Smooth muscle cell (in vitro differentiated cells): ENCODE results near the gene DYNC1H1. TPM values are rescaled to one million over a fixed set of nuclear protein-coding genes. Genes with fewer than 3 reads are reported as not detected.

Experiments
- DNase-seq: peaks from one replicate; lab custom pipeline; 2025; ENCODE audit not compliant: unreplicated experiment; lab: John Stamatoyannopoulos, UW
- H2AFZ ChIP-seq: fragments of 200-600 bp; sonication (generic); 2 replicates; pipeline ENCODE4 v1.6.0; 2016; ENCODE audit warnings: antibody characterized with exemption, low read depth, mild to moderate bottlenecking
- H3F3A ChIP-seq: fragments of 200-600 bp; sonication (generic); 2 replicates; pipeline ENCODE4 v1.6.0; 2017; ENCODE audit warnings: antibody characterized with exemption, low read depth
- H3K27ac ChIP-seq: fragments of 200-600 bp; sonication (generic); 2 replicates; pipeline ENCODE4 v1.5.1; 2016; ENCODE audit warnings: low read depth, mild to moderate bottlenecking
- H3K27me3 ChIP-seq: fragments of 200-600 bp; sonication (generic); 2 replicates; pipeline ENCODE4 v1.6.1; 2016; ENCODE audit warnings: low read depth, mild to moderate bottlenecking
- H3K36me3 ChIP-seq: fragments of 200-600 bp; sonication (generic); 2 replicates; pipeline ENCODE4 v1.5.1; 2016; ENCODE audit warnings: low read depth
- H3K4me1 ChIP-seq: fragments of 200-600 bp; sonication (generic); 2 replicates; pipeline ENCODE4 v1.5.1; 2016; ENCODE audit warnings: low read depth
- H3K4me2 ChIP-seq: fragments of 200-600 bp; sonication (generic); 2 replicates; pipeline ENCODE4 v1.6.0; 2016; ENCODE audit warnings: mild to moderate bottlenecking
- H3K4me3 ChIP-seq: fragments of 200-600 bp; sonication (generic); 2 replicates; pipeline ENCODE4 v1.5.1; 2016; ENCODE audit warnings: mild to moderate bottlenecking
- H3K79me2 ChIP-seq: fragments of 200-600 bp; sonication (generic); 2 replicates; pipeline ENCODE4 v1.6.0; 2016; ENCODE audit warnings: low read depth, mild to moderate bottlenecking
- H3K9ac ChIP-seq: fragments of 200-600 bp; sonication (generic); 2 replicates; pipeline ENCODE4 v1.6.0; 2016; ENCODE audit warnings: low read depth
- H3K9me3 ChIP-seq: fragments of 200-600 bp; sonication (generic); replicated peaks from 2 replicates; pipeline ENCODE4 v1.5.1; 2016; ENCODE audit warnings: low read depth
- H4K20me1 ChIP-seq: fragments of 200-600 bp; sonication (generic); 2 replicates; pipeline ENCODE4 v1.6.0; 2016; ENCODE audit warnings: low read depth
- WGBS: methylation state at CpG from one replicate; pipeline ENCODE4 v1.1.7; 2016; ENCODE audit warnings: low lambda C conversion rate; 5-methylcytosine and 5-hydroxymethylcytosine counted together
- polyA plus RNA-seq: library from polyadenylated mRNA; unstranded; fragments of >200 nt; fragmentation: Nextera tagmentation; extraction: Ambion mirVana; gene quantifications from 2 replicates; pipeline ENCODE4 v1.2.1, GENCODE V29; 2016
- total RNA-seq: library from RNA; depleted of rRNA; stranded (reverse); fragments of >200 nt; gene quantifications from 2 replicates; pipeline ENCODE4 v1.2.3, GENCODE V29; 2014
- TF ChIP-seq, protein P1 (sequence below): fragments of 200-600 bp; sonication (generic); IDR thresholded peaks from 2 replicates; pipeline ENCODE4 v1.5.1; 2017; ENCODE audit warnings: borderline replicate concordance, mild to moderate bottlenecking, antibody characterized with exemption; ENCODE audit not compliant: insufficient read depth, poor library complexity, severe bottlenecking

DYNC1H1 gene
- total and polyA plus RNA-seq, 2 experiments from 2014 or later: 137 to 399 TPM

DNA sequence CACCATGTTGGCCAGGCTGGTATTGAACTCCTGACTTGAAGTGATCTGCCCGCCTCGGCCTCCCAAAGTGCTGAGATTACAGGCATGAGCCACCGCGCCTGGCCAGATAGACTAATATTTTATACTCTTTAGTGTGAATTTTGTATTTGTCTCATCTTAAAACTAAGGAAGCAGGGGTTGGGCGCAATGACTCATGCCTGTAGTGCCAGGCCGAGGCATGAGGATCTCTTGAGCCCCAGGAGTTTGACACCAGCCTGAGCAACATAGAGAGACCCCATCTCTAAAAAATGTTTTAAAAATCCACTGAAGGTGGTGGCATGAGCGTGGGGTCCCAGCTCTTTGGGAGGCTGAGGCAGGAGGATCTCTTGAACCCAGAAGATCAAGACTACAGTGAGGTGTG is 9.0 kb downstream of the DYNC1H1 start:
- peaks cover 5% of the 10 kb centered on the region for H3F3A ChIP-seq
- peaks cover 11% of the 10 kb centered on the region for H3K36me3 ChIP-seq
- TF ChIP-seq, protein P1, sequence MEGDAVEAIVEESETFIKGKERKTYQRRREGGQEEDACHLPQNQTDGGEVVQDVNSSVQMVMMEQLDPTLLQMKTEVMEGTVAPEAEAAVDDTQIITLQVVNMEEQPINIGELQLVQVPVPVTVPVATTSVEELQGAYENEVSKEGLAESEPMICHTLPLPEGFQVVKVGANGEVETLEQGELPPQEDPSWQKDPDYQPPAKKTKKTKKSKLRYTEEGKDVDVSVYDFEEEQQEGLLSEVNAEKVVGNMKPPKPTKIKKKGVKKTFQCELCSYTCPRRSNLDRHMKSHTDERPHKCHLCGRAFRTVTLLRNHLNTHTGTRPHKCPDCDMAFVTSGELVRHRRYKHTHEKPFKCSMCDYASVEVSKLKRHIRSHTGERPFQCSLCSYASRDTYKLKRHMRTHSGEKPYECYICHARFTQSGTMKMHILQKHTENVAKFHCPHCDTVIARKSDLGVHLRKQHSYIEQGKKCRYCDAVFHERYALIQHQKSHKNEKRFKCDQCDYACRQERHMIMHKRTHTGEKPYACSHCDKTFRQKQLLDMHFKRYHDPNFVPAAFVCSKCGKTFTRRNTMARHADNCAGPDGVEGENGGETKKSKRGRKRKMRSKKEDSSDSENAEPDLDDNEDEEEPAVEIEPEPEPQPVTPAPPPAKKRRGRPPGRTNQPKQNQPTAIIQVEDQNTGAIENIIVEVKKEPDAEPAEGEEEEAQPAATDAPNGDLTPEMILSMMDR: no peak
- no peaks in the 10 kb centered on the region for H3K27me3 ChIP-seq
- no peak overlapping the region for H2AFZ ChIP-seq
- H3K79me2 ChIP-seq: peaks cover 98% of the 10 kb centered on the region
- no peak overlapping the region for H3K4me3 ChIP-seq
- H3K9ac ChIP-seq: peak overlapping the region; percentile 88
- no peak for DNase-seq
- peak overlapping the region; percentile 96 for H3K27ac ChIP-seq
- no peaks in the 10 kb centered on the region for H3K4me1 ChIP-seq
- H3K9me3 ChIP-seq: no peaks in the 10 kb centered on the region
- H4K20me1 ChIP-seq: peaks cover 98% of the 10 kb centered on the region
- WGBS: 94% methylated on average over 7 of the region's 7 CpGs
- no peak overlapping the region for H3K4me2 ChIP-seq

DNA sequence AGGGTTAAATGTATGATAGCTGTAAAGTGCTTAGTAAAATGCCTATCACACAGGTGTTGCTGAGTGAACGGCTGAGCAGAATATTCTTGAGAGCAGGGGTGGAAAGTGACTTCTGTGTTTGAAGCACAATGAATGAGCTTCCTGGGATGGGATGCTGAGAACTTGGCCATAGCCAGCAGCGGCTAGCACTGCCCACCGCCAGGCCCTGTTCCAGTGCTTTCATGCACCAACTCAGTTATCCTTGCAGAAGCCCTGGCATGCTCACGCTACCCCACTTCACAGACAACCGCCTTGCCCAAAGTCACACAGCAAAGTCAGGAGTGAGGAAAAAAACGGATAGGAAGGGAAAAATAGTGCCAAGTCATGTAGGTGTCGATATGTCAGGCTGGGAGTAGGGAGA is 10.9 kb downstream of the DYNC1H1 start:
- 96% methylated on average over 7 of the region's 7 CpGs for WGBS
- Histone ChIP-seq H4K20me1 (peaks cover 96% of the 10 kb centered on the region), H3K9me3 (no peaks in the 10 kb centered on the region), H3K36me3 (peaks cover 18% of the 10 kb centered on the region), H3K79me2 (peaks cover 86% of the 10 kb centered on the region), H3K9ac (no peak overlapping the region), H3K27ac (peak overlapping the region; percentile 96), H3K4me3 (no peak overlapping the region), H3K27me3 (no peaks in the 10 kb centered on the region), H3F3A (peaks cover 11% of the 10 kb centered on the region), H3K4me2 (no peak overlapping the region), H2AFZ (no peak overlapping the region), H3K4me1 (no peaks in the 10 kb centered on the region)
- TF ChIP-seq, protein P1: no peak
- no peak for DNase-seq

DNA sequence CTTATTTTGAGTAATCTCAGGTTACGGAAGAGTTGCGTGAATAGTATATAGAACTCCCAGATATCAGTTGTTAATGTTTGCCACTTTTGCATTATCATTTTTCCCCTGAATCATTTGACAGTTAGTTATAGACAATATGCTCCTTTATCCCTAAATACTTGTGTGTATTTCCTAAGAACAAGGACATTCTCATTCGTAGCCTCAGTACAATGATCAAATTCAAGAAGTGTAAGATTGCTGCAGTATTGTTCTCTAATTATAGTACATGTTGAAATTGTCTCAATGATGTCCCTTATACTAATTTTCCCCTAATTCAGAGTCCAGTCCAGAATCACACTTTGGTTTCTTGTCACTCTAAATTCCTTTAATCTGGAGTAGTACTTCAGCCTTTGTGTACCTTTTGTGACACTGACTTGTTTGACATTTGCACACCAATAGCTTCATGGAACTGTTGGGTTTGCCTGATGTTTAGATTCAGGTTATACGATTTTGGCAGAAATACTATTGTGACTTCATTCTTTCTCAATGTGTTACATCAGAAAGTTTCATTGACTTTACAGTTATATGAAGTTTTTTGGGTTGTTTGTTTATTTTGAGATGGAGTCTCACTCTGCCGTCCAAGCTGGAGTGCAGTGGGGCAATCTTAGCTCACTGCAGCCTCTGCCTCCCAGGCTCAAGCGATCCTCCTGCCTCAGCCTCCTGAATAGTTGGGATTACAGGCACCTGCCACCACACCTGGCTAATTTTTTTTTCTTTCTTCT is 13.1 kb downstream of the DYNC1H1 start:
- H3K36me3 ChIP-seq: peaks cover 24% of the 10 kb centered on the region
- peaks cover 74% of the 10 kb centered on the region for H3K79me2 ChIP-seq
- no peaks in the 10 kb centered on the region for H3K4me1 ChIP-seq
- no peak overlapping the region for H3K4me2 ChIP-seq
- TF ChIP-seq, protein P1: no peak
- H3K27me3 ChIP-seq: no peaks in the 10 kb centered on the region
- H4K20me1 ChIP-seq: peaks cover 92% of the 10 kb centered on the region
- H2AFZ ChIP-seq: no peak overlapping the region
- no peak overlapping the region for H3K27ac ChIP-seq
- DNase-seq: no peak
- 95% methylated on average over 6 of the region's 6 CpGs for WGBS
- H3K4me3 ChIP-seq: no peak overlapping the region
- no peaks in the 10 kb centered on the region for H3K9me3 ChIP-seq
- H3F3A ChIP-seq: peaks cover 11% of the 10 kb centered on the region
- H3K9ac ChIP-seq: no peak overlapping the region

DNA sequence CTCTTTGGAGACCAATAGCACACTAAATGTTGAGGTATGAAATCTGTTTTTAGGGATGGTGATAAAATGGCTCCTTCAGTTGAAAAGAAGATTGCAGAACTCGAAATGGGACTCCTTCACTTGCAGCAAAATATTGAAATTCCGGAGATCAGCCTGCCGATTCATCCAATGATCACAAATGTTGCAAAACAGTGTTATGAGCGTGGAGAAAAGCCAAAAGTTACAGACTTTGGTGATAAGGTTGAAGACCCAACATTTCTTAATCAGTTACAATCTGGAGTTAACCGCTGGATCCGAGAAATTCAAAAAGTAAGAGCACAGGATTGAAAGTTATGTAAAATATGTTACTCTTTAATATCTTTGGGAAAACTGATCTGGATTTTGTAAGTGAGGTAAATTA is 15.3 kb downstream of the DYNC1H1 start:
- Histone ChIP-seq H3K4me1 (no peaks in the 10 kb centered on the region), H3K9ac (no peak overlapping the region), H3K79me2 (peaks cover 52% of the 10 kb centered on the region), H3K4me2 (no peak overlapping the region), H3K4me3 (no peak overlapping the region), H3K27ac (peak overlapping the region; percentile 69), H2AFZ (no peak overlapping the region), H3F3A (peaks cover 6% of the 10 kb centered on the region), H3K9me3 (no peaks in the 10 kb centered on the region), H3K27me3 (no peaks in the 10 kb centered on the region), H4K20me1 (peaks cover 74% of the 10 kb centered on the region), H3K36me3 (peaks cover 31% of the 10 kb centered on the region)
- no peak for DNase-seq
- WGBS: 96% methylated on average over 6 of the region's 6 CpGs
- TF ChIP-seq, protein P1: no peak
